ENCODE results near the gene TEPSIN.
"Not testable (repeated sequence)": the region's sequence is repeated elsewhere in the genome, so short reads cannot be mapped to it uniquely, and the experiment has no call there.

The TEPSIN gene

GRCh38 chr17:81234506-81234855, 4.4 kb downstream of the TEPSIN start:
- no peak for DNase-seq

- DNase-seq, result no peak
These were observed 4.9 kb downstream of the TEPSIN start for GRCh38 chr17:81233811-81234505.

DNA sequence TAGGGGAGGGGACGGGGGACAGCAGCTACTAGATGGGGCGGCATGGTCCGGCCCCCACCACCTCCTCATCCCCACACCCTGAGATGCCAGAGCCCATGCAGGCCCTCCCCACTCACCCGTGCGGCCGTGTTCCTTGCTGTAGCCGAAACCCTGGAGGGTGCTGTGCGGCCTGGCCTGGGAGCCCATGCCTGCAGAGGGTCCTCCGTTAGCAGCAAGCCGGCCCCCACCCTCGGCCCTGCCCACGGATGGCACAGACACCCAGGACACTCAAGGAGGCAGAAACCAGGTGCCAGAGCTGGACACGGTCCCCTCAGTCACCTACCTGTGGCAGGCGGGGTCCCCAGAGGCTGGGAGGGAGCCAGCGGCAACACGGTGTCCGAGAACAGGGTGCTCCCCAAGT, 5.5 kb downstream of the TEPSIN start:
- DNase-seq, result no peak

- no peak for DNase-seq
These were observed 6.1 kb downstream of the TEPSIN start for GRCh38 chr17:81232616-81233241.

GRCh38 chr17:81231766-81232581, 6.9 kb downstream of the TEPSIN start:
- no peak for DNase-seq

DNA sequence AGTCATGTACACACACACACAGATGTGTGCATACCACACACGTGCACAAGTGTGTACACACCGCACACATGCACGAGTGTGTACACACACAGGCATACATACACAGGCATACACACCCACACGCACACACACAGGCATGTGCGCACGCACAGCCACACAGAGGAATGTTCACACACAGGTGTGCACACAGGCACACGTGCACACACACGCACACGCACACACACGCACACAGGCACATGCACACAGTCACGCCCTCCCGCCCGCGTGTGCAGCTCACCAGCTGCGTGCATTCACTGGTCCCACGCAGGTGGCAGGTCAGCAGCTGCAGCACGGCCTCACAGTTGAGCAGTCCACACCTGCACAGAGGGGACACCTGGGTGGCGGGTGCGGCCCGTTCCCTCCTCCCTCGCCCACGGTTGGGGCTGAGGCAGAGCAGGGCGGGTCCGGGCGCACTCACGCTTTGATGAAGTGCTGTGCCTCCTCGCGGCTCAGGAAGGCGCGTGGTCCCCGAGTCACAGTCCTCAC, 7.7 kb downstream of the TEPSIN start:
- no peak for DNase-seq

DNA sequence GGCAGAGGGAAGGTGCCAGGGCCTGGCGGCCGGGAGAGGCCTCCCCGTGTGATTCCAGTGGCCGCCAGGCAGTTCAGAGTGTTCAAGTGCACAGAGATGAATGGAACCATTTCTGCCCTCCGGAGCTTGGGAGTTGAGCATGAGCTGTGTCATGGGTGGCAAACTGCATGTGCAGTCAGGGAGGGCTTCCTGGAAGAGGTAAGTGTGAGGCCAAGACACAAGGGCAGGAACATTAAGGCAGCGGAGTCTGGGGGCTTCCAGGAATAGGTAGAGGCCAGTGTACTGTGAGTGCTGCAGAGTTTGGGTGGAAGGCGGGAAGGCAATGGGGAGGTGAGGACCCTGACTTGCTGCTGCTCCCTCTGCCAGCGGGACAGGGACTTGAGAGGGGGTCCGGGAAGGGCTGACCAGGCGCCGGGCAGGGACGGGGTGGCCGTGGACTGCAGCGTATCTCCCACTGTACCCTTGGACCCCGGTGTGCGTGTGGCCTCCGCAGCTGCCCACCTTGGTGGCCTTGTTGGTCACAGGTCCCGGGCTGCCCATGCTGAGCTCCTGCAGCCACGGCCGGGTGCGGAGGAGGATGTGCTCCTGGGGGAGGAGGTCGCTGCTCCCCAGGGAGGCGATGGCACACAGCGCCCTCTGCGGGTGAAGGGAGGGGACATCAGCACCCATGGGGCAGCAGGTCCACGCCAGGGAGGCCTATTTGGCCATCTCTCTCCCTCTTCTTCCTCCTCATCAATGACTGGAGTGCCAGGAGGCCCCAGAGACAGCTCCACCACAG, 8.6 kb downstream of the TEPSIN start:
- no peak for DNase-seq

- no peak for DNase-seq
These were observed 9.3 kb downstream of the TEPSIN start for GRCh38 chr17:81229666-81229920.

DNA sequence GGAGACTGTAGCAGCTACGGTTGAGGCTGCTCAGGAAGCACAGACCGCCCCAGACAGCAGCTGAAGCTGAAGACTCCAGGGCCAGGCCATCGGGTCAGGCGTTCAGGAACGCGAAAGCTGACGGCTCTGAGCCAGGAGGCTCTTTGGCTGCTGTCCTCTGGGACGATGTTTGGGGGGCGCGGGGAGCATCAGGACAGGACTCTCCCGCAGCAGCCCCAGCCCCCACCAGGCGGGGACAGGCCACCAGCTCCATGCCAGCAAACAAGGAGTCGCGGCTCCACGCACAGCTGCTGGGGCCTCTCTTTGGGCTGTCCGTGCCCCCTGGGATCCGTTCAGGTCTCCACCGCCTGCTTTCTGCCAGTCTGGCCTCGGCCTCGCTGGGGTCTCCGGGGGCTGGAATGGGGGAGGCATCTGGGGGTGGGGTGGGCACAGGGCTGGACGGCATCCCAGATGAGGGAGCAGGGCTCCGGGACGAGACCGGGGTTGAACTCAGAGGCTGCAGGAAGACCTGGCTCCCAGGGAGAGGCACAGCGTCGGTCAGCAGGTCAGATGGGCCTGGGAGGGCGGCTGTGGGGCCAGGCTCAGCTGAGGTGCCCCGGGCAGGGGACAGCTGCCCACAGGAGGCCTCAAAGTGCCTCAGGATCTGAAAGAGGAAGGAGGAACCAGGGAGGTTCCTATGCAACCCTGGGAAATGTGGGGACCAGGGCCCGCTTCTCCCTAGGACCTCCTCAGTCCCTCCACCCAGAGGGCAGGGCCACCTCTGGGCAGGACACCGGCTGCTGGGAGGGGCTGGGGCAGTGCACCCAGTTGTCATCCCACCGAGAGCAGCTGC, 9.8 kb downstream of the TEPSIN start:
- no peak for DNase-seq

DNA sequence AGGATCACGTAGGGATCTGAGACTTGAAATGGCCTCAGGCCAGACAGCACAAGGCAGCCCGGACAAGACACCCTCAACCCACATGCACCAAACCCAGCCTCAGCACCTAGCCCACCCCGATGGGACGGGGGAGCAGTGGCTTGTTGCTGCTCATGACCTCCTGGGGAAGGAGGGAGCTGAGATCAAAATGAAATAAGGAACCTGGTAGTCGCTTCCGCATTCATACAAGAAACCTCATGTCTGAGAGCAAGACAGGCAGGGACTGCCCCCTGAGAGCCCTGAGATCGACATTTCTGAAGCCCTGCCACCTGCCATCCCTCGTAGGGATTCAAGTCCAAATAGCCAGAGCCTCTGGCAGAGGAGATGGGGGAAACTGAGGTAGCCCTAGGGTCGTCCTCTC, 10.4 kb downstream of the TEPSIN start:
- no peak for DNase-seq

DNA sequence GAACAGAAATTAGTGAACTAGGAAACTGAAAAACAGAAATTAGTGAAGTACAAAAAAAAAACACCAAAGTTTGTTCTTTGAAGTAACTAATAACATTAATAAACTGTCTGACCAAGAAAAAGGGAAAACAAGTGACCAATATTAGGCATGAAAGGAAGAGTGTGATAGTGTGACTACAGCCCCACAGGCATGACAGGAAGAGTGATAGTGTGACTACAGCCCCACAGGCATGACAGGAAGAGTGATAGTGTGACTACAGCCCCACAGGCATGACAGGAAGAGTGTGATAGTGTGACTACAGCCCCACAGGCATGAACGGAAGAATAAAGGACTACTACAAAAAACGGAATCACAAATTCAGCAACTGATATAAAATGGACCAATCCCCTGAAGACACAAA, 11.2 kb downstream of the TEPSIN start:
- not testable (repeated sequence) for DNase-seq

- DNase-seq, result peak; percentile 53
These were observed 15.1 kb downstream of the TEPSIN start for GRCh38 chr17:81223762-81224130.

GRCh38 chr17:81222906-81223761, 15.7 kb downstream of the TEPSIN start, which contains the start of gene CEP131:
CEP131 (minus strand) TSS chr17:81222965; CDS start chr17:81220056, 2,909 bp downstream.
- DNase-seq, result peak; percentile 98

DNA sequence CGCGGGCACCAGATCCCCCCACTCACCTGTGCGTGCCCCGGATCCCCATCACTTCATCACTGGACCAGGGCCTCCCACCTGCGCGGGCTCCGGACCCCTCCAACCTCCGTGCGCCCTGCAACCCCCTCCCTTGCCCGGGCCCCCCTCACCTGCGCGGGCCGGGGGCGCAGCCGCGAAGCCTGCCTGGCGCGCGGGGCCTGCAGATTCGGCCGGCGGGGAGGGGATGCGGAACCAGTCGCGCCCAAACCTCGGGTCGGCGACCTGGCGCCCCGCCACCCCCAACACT, 16.3 kb downstream of the TEPSIN start:
- DNase-seq, result no peak

DNA sequence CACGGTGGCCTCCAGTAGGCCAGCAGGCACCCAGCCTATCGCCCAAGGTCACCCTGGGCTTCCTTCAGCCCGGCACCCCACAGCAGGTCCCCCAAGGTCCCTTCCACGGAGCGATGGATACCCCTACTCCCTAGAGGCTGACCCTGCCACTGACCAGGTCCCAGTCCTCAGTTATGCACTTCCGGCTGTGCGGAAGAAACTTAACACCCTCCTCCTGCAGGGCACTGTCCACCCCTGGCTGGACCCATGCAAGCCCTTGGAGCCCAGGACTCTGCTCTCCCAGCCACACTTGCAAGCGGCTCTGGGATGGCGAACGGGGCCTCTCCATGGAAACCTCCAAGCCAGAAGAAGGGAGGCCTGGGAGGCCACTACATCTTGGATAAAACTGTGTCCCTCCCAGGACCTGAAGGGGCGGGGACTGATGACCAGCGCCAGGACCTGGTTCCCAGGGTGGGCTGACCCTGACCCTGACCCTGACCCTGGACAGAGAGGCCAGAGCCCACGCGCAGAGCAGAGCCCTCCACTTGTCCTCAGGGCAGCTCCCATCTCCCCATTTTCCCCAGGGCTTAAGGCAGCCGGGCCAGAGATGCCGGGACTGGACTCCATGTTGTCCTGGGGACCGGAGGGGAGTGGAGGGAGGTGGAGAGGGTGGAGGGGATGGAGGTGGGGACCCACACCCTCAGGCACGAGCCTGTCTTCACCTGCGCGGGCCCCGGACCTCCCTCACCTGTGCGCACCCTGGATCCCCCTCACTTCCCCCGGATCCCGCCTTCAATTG, 16.8 kb downstream of the TEPSIN start:
- DNase-seq, result peak; percentile 39

DNA sequence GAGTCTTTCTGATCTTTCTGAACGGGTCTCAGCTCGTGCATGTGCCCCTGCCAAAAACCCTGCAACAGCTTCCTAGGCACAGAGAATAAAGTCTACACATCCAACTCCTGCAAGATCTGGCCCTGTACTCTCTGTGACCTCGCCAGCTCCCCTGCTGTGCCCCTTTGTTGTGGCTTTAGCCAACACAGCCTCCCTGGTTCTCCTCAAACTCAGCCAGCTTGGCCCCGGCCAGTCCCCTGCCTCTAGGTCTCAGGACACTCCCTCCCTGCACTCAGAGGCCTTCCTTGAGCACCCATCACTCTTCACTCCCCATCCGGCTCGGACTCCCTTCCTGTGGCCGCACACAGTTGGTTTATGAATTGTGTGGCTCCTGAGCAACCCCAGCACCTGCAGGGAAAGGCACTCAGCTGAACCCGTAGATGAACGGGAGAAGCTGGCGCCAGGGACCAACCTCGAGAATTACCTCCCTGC, 17.4 kb downstream of the TEPSIN start:
- peak; percentile 22 for DNase-seq

DNA sequence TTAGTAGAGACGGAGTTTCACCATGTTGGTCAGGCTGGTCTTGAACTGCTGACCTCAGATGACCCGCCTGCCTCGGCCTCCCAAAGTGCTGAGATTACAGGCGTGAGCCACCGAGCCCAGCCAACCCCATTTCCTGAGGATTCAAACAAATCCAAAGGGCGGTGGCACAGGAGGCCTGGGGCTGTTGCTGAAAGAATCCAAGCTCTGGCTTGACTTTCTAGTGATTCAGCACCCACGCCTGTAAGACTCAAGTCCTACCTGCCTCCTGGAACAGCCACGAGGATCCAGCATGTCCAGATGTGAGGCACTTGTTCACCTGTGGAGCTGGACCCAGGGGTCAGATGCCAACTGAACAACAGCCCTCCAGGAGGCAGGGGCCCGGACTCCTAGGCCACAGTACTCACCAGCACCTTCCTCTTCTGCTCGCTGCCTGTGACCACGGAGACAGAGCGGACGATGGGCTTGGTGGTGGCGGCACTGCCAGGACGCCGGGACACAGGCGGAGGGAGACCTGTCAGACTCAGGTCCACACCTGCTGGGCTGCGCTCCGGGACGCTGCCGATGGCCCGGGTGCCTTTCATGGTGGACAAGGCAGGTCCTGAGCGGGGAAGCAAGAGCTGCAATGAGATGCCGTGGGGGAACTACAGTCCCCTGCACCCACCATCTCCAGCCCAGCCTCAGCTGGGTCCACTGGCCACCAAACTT, 19.2 kb downstream of the TEPSIN start:
- DNase-seq, result no peak

DNA sequence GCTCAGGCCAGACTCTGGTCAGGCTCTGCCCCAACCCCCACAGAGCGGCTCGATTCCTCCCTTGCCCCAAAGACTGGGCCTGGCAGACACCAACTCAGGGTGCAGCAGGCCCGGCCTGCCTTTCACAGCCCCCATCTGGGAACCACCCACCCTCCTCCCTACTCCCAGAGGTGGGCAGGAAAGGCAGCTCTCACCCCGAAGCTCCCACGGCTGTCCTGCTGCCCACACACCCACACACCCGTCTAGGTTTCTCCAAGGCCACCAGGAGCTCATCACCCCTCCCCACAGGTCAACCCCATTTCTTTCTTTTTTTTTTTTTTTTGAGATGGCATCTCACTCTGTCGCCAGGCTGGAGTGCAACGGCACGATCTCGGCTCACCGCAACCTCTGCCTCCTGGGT, 19.9 kb downstream of the TEPSIN start:
- DNase-seq, result no peak

DNA sequence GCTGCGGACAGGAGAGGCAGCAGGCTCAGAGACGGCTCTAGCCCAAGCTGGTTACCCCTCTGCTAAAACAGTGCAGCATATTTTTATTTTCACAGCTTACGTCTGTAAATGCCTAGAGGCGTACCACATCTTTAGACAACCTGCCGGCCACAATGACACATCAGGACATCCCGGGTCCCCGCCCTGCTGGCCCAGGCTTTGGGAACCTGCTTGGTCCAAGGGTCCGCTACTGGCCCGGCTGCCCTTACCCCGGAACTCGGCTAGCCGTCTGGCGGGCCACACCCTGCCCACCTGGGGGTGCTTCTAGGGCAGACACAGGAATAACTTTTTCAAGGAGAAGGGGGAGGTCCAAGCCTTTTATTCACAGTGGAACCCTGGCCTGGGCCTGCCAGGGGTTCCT, 20.4 kb downstream of the TEPSIN start:
- DNase-seq, result no peak

DNA sequence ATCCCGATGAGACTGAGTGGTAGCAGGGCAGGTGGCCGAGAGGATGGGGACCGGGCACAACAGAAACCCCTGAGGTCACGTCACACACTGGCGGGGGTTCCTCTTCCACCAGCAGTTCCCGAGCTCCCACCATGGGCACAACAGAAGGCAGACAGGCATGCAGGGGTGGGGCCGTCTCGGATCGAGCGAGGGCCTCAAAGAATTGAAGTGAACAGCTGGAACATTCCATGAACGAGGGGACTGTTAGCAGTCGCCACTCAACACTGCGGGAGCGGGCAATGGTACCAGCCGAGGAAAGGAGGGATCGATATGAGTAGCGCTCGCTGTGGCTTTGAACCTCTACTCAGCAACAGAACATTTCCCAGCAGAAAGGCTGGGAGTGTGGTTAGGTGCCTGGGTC, 21.4 kb downstream of the TEPSIN start:
- no peak for DNase-seq
